Endothelial cell of umbilical vein (primary cell): ENCODE measurements around the gene MUC22. TPM values are rescaled to one million over a fixed set of nuclear protein-coding genes. Genes with fewer than 3 reads are reported as not detected.

Source experiments
- BruUV-seq: library from RNA; stranded (reverse); fragments of 400-500 nt; replicated peaks from 2 replicates; lab custom pipeline; 2021; lab: Mats Ljungman, UMichigan
- CTCF ChIA-PET: fragments of 300-600, 350-600 bp; sonication (Branson Sonifier 250); formaldehyde crosslinking; loops from one replicate; lab custom pipeline; 2021; ENCODE audit warnings: antibody characterized with exemption, inconsistent platforms; lab: Charles Lee
- POLR2A ChIA-PET: fragments of 300-600, 350-600 bp; sonication (Branson Sonifier 250); formaldehyde crosslinking; loops from one replicate; lab custom pipeline; 2021; ENCODE audit warnings: antibody characterized with exemption, inconsistent platforms; lab: Charles Lee
- DNase-seq: peaks from one replicate; pipeline ENCODE4 v3.0.0-alpha.2; 2011; ENCODE audit warnings: low read depth, low spot score
- FAIRE-seq: peaks from 2 replicates; lab custom pipeline; 2011; peaks lifted over from hg19 to GRCh38; lab: Jason Lieb, UNC
- H2AFZ ChIP-seq: 2 replicates; pipeline ENCODE4 v1.6.0; 2012; ENCODE audit warnings: low read depth, low read length, control low read depth, inconsistent platforms
- H3K27ac ChIP-seq: 2 replicates; pipeline ENCODE4 v1.5.1; 2011; ENCODE audit warnings: low read depth, mild to moderate bottlenecking, control low read depth, low read length, moderate library complexity; ENCODE audit not compliant: insufficient read depth
- H3K27me3 ChIP-seq, 2 experiments: 2 replicates each; pipeline versions ENCODE4 v1.6.0 to v1.6.1; 2011; ENCODE audit warnings: low read length in 2 of 2, mixed read lengths in 1 of 2; ENCODE audit not compliant: control insufficient read depth in 2 of 2, insufficient read depth in 2 of 2
- H3K36me3 ChIP-seq, 2 experiments: 2 replicates in 1 of 2; 3 replicates in 1 of 2; pipeline ENCODE4 v1.5.1; 2011; ENCODE audit warnings: low read length in 2 of 2, mild to moderate bottlenecking in 1 of 2, moderate library complexity in 1 of 2; ENCODE audit not compliant: control insufficient read depth in 2 of 2, insufficient read depth in 2 of 2; ENCODE audit errors: extremely low read depth in 1 of 2
- H3K4me1 ChIP-seq: 3 replicates; pipeline ENCODE4 v1.5.1; 2011; ENCODE audit warnings: mild to moderate bottlenecking, low read length; ENCODE audit not compliant: control insufficient read depth, insufficient read depth; ENCODE audit errors: extremely low read depth
- H3K4me2 ChIP-seq: 2 replicates; pipeline ENCODE4 v1.6.1; 2011; ENCODE audit warnings: low read length, control low read depth, mixed read lengths; ENCODE audit not compliant: insufficient read depth
- H3K4me3 ChIP-seq, 3 experiments: fragments of 200-600 bp in 1 of 3; sonication (generic), shearing (Covaris generic) in 1 of 3; replicated peaks in 1 of 3; 2 replicates each; pipeline ENCODE4 v1.5.1; 2011 to 2016; ENCODE audit warnings: control low read depth in 3 of 3, low read length in 3 of 3, mild to moderate bottlenecking in 2 of 3, inconsistent platforms in 1 of 3, low read depth in 1 of 3, moderate library complexity in 1 of 3; ENCODE audit not compliant: insufficient read depth in 1 of 3
- H3K79me2 ChIP-seq: 2 replicates; pipeline ENCODE4 v1.6.0; 2012; ENCODE audit warnings: low read length, inconsistent platforms; ENCODE audit not compliant: control insufficient read depth, insufficient read depth
- H3K9ac ChIP-seq: replicated peaks from 2 replicates; pipeline ENCODE3; 2011; ENCODE audit warnings: low read length, control low read depth; ENCODE audit not compliant: insufficient read depth; ENCODE audit errors: extremely low read depth
- H3K9me1 ChIP-seq: replicated peaks from 3 replicates; pipeline ENCODE4 v1.6.0; 2011; ENCODE audit warnings: mild to moderate bottlenecking, low read length; ENCODE audit not compliant: control insufficient read depth, insufficient read depth; ENCODE audit errors: extremely low read depth
- H3K9me3 ChIP-seq: replicated peaks from 2 replicates; pipeline ENCODE4 v1.5.1; 2012; ENCODE audit warnings: low read length, inconsistent platforms; ENCODE audit not compliant: control insufficient read depth, insufficient read depth
- H4K20me1 ChIP-seq: replicated peaks from 2 replicates; pipeline ENCODE3; 2011; ENCODE audit warnings: mild to moderate bottlenecking, low read length; ENCODE audit not compliant: control insufficient read depth, insufficient read depth; ENCODE audit errors: extremely low read depth
- CTCF ChIP-seq, 2 donors: IDR thresholded peaks; 1 replicate in 1 of 2; 2 replicates in 1 of 2; pipeline ENCODE4 v1.5.1; 2011; ENCODE audit warnings: low read length in 2 of 2, mild to moderate bottlenecking in 2 of 2, moderate library complexity in 2 of 2, control low read depth in 1 of 2, inconsistent platforms in 1 of 2, low read depth in 1 of 2; ENCODE audit not compliant: insufficient read depth in 1 of 2; ENCODE audit errors: extremely low read depth in 1 of 2
- EZH2 ChIP-seq: IDR thresholded peaks from 2 replicates; pipeline ENCODE4 v1.6.1; 2012; ENCODE audit warnings: borderline replicate concordance, low read depth, mild to moderate bottlenecking, moderate library complexity, low read length, inconsistent platforms; ENCODE audit not compliant: severe bottlenecking
- FOS ChIP-seq: IDR thresholded peaks from 2 replicates; pipeline ENCODE4 v1.6.1; 2011; ENCODE audit warnings: mild to moderate bottlenecking, low read length, moderate library complexity, borderline replicate concordance; ENCODE audit not compliant: insufficient read depth
- GATA2 ChIP-seq: IDR thresholded peaks from 2 replicates; pipeline ENCODE4 v1.7.0; 2011; ENCODE audit warnings: low read depth, mild to moderate bottlenecking, moderate library complexity, mixed read lengths, low read length; ENCODE audit not compliant: insufficient read length, insufficient read depth
- MAX ChIP-seq: IDR thresholded peaks from 2 replicates; pipeline ENCODE4 v1.6.1; 2011; ENCODE audit not compliant: insufficient read depth, insufficient read length
- POLR2A ChIP-seq: IDR thresholded peaks from 2 replicates; pipeline ENCODE4 v1.6.1; 2012; ENCODE audit warnings: low read depth, mild to moderate bottlenecking, control low read depth, low read length
- dilution Hi-C: fragments of 300-500 bp; cut with MboI; formaldehyde crosslinking; loops from one replicate; pipeline ENCODE4 v1.15.0; 2019; ENCODE audit warnings: low sequenced_read_pairs; ENCODE audit not compliant: extremely low pct_ligation_motif_present
- intact Hi-C: fragments of 100-400 bp; cut with micrococcal nuclease; formaldehyde crosslinking; loops from one replicate; pipeline ENCODE4 v1.10.0; 2022
- polyA plus RNA-seq, 4 experiments: library from polyadenylated mRNA; depleted of rRNA in 3 of 4; stranded (reverse) in 3 of 4; unstranded in 1 of 4; fragments of >200 nt; gene quantifications; 2 replicates each; pipeline versions ENCODE4 v1.2.1 to v1.2.3, GENCODE V29; 2011 to 2012; ENCODE audit warnings: missing spikeins in 1 of 4
- total RNA-seq: library from RNA; stranded (reverse); gene quantifications from 2 replicates; pipeline ENCODE4 v1.2.3, GENCODE V29; 2021

Gene MUC22
- total and polyA plus RNA-seq, 2 donors (not counting 3 experiments of a cell fraction or from before 2014, with no cell fraction given) = not detected

GRCh38 chr6:30970946-30971345 is 39.3 kb upstream of the MUC22 start:
- no peak overlapping the region for H2AFZ ChIP-seq
- FAIRE-seq = no peak
- intact Hi-C loops = no loop called here
- DNase-seq = no peak
- H3K36me3 ChIP-seq = no peaks in the 10 kb centered on the region
- dilution Hi-C loops = no loop called here
- H4K20me1 ChIP-seq = no peaks in the 10 kb centered on the region
- H3K9ac ChIP-seq = no peak overlapping the region
- BruUV-seq = no TSS peak
- TF ChIP-seq POLR2A (no peak), CTCF (IDR thresholded peaks at IDR 0.05; ENCODE audit: extremely low read depth in 1 of 2, insufficient read depth in 1 of 2, low read depth in 1 of 2, low read length in 2 of 2) (no peak), EZH2 (no peak), GATA2 (no peak), FOS (no peak), MAX (no peak)
- H3K9me1 ChIP-seq = no peaks in the 10 kb centered on the region
- H3K27me3 ChIP-seq = peaks cover 2 to 7% of the 10 kb centered on the region in 2 experiments
- H3K27ac ChIP-seq = no peak overlapping the region
- no peaks in the 10 kb centered on the region for H3K9me3 ChIP-seq
- no peaks in the 10 kb centered on the region for H3K79me2 ChIP-seq
- H3K4me1 ChIP-seq = no peaks in the 10 kb centered on the region
- ChIA-PET CTCF (no interaction called here), POLR2A (no interaction called here)
- H3K4me3 ChIP-seq = no peak overlapping the region
- no peak overlapping the region for H3K4me2 ChIP-seq
